Cardiac septum (tissue), 1 donor: ENCODE measurements around the gene MT4. TPM values are rescaled to one million over a fixed set of nuclear protein-coding genes. Genes with fewer than 3 reads are reported as not detected.

Experiments used
- DNase-seq: peaks from one replicate; pipeline ENCODE4 v3.0.0-alpha.2; 2020; ENCODE audit warnings: low spot score
- intact Hi-C: fragments of 100-400 bp; cut with DNase I; formaldehyde crosslinking; loops from one replicate; pipeline ENCODE4 v1.14.0; 2022
- total RNA-seq: library from RNA; stranded (reverse); fragmentation: NEBNext Ultra II Directional; extraction: Animal tissue kit (Norgen Biotek cat#: 25700); gene quantifications from one replicate; pipeline ENCODE4 v1.2.1, GENCODE V29; 2021
- donor health status: DM: no; HTN: no; CAD: no.

Gene MT4
- total RNA-seq, 1 donor from 2014 or later: not detected

GRCh38 chr16:56613706-56614105 is 48.8 kb downstream of the MT4 start:
- intact Hi-C loops: no loop called here
- DNase-seq: no peak

GRCh38 chr16:56614549-56614991 is 49.7 kb downstream of the MT4 start:
- no peak for DNase-seq
- intact Hi-C loops: no loop called here

- intact Hi-C loops: no loop called here
- no peak for DNase-seq
Observed at GRCh38 chr16:56615353-56615752, 50.5 kb downstream of the MT4 start.

- intact Hi-C loops: no loop called here
- DNase-seq: no peak
Observed at GRCh38 chr16:56616608-56617211, 51.8 kb downstream of the MT4 start.

GRCh38 chr16:56617212-56618085 is 52.6 kb downstream of the MT4 start:
- peak; percentile 87 for DNase-seq
- intact Hi-C loops: no loop called here

GRCh38 chr16:56618138-56618537 is 53.3 kb downstream of the MT4 start:
- intact Hi-C loops: no loop called here
- DNase-seq: no peak

Other genes starting within 250 kb of the MT4 start
- gene AMFR, start 139.5 kb upstream of the MT4 start, total RNA-seq: 79.4 TPM
- gene NUDT21, start 113.7 kb upstream of the MT4 start, total RNA-seq: 66.2 TPM
- gene OGFOD1, start 113.5 kb upstream of the MT4 start, total RNA-seq: 30.1 TPM
- 43.7 TPM for gene BBS2, start 45.0 kb upstream of the MT4 start, total RNA-seq
- gene MT3, start 24.5 kb downstream of the MT4 start, total RNA-seq: 3.0 TPM
- gene MT2A, start 43.5 kb downstream of the MT4 start, total RNA-seq: 108 TPM
- 36.1 TPM for gene MT1E, start 60.7 kb downstream of the MT4 start, total RNA-seq
- 1.1 TPM for gene MT1M, start 67.6 kb downstream of the MT4 start, total RNA-seq
- 1.5 TPM for gene MT1A, start 73.6 kb downstream of the MT4 start, total RNA-seq
- gene MT1B, start 86.8 kb downstream of the MT4 start, total RNA-seq: not detected
- 2.2 TPM for gene MT1F, start 92.9 kb downstream of the MT4 start, total RNA-seq
- 1.2 TPM for gene MT1G, start 103.0 kb downstream of the MT4 start, total RNA-seq
- not detected for gene MT1H, start 104.7 kb downstream of the MT4 start, total RNA-seq
- 24.6 TPM for gene MT1X, start 117.4 kb downstream of the MT4 start, total RNA-seq
- 33.4 TPM for gene NUP93, start 165.1 kb downstream of the MT4 start, total RNA-seq